ENCODE results near the gene LAMA3. TPM values are rescaled to one million over a fixed set of nuclear protein-coding genes. Genes with fewer than 3 reads are reported as not detected.
"Not testable (repeated sequence)": the region's sequence is repeated elsewhere in the genome, so short reads cannot be mapped to it uniquely, and the experiment has no call there.

Gene LAMA3
- polyA plus RNA-seq, 4 donors, result 1.8 to 2.2 (median 2.1) TPM

GRCh38 chr18:23702606-23703005 lies 13.4 kb downstream of the LAMA3 start:
- no peak for DNase-seq (ENCODE audit: low read depth in 4 of 4, low spot score in 3 of 4)

DNA sequence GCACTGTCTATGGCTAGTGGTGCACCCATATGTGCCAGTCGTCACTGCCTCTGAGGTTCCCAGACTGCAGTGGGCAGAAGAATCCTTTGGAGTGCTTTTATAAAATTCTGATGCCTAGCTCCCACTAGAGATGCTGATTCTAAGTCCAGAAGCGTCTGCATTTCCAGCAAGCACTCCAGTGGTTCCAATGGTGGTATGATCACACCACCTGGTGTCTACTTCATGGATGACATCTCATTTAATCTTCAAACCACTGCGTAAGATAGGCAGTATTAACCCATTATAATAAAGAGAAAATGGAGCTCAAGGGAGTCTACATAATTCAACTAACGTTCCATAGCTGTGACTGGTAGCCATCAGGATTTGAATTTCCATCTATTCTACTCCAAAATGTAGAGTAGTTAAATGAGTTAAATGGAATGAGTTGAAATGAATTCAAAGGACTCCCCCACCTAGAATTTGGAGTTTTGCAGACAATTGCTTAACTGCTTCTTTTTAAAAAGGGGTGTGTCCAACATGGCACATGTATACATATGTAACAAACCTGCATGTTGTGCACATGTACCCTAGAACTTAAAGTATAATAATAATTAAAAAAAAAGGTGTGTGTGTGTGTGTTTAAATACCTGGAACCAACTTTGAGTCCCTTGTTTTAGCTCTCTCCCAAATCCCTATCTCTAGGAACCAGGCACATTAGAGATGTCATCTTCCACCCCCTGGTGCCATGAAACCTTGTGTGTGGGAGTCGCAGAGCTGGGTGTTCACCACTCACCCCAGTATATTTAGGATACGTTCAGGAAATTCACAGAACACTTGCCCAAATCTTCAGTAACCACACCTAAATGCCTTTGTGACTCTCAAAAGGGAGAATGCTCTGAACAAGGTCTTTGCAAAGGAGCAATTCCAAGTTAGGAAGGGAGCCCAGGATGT lies 14.1 kb downstream of the LAMA3 start:
- DNase-seq (ENCODE audit: low read depth in 4 of 4, low spot score in 3 of 4), result no peak

DNA sequence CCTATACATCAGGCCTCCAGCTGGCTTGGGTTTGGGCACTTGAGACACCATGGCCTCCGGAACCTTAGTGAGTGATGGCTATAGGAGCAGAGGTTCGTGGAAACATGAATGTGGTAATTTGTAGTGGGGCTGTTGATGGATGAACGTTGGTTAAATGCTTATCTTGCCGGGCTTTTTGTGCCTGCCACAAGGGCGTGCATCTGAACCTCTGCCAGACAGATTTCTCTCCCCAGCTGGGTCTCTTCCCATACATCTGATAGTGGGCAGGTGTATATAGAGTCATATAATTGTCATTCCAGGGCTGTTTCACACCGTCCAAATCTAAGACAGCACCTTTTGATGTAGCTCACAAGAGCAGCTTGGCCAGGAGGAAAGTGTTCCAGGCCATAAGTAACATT lies 14.7 kb downstream of the LAMA3 start:
- no peak for DNase-seq (ENCODE audit: low read depth in 4 of 4, low spot score in 3 of 4)

GRCh38 chr18:23704806-23705205 lies 15.6 kb downstream of the LAMA3 start:
- DNase-seq (ENCODE audit: low read depth in 4 of 4, low spot score in 3 of 4), result no peak

- DNase-seq (ENCODE audit: low read depth in 4 of 4, low spot score in 3 of 4), result no peak
Measured at GRCh38 chr18:23706971-23707640, 17.9 kb downstream of the LAMA3 start.

- no peak for DNase-seq (ENCODE audit: low read depth in 4 of 4, low spot score in 3 of 4)
Measured at GRCh38 chr18:23710068-23710527, 20.8 kb downstream of the LAMA3 start.

- DNase-seq (ENCODE audit: low read depth in 4 of 4, low spot score in 3 of 4), result no peak
Measured at GRCh38 chr18:23710946-23711345, 21.7 kb downstream of the LAMA3 start.

DNA sequence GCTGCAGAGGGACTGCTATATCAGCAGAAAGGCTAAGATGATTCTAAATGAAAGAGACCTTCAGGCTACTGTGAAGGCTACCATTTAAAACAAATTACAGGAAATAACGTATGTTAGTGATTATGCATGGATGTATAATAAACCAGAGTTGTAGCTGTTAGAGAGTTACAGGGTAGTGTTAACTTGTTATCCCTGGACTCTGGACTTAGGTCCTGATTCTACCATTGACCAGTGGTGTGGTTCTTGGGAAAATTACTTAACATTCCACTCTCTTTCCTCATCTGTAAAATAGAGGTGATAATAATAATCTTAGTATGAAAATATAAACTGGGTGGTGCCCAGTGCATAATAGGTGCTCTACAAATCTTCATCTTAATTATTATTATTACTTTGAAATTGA lies 22.2 kb downstream of the LAMA3 start:
- DNase-seq (ENCODE audit: low read depth in 4 of 4, low spot score in 3 of 4), result no peak

DNA sequence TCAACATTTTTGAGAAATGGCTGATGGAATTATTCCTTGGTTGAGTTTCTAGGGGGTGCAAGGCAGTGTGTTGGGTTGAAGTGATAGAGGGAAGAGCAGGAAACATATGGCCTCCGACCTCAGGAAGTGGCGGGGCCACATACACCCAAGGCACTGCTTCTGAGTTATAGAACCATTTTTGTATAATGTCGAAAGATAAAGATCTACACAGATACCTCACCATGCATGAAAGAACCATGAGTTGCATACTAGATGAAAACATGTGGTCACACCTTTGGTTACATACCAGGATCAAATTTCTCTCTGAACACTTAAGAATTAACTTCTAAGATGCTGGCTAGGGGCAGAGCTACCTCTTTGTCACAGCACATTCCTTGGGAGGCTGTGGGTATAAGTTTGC lies 23.2 kb downstream of the LAMA3 start:
- no peak for DNase-seq (ENCODE audit: low read depth in 4 of 4, low spot score in 3 of 4)

GRCh38 chr18:23714576-23714975 lies 25.3 kb downstream of the LAMA3 start:
- DNase-seq (ENCODE audit: low read depth in 4 of 4, low spot score in 3 of 4), result no peak

GRCh38 chr18:23716079-23716478 lies 26.8 kb downstream of the LAMA3 start:
- DNase-seq (ENCODE audit: low read depth in 4 of 4, low spot score in 3 of 4), result not testable (repeated sequence)

GRCh38 chr18:23716516-23716915 lies 27.3 kb downstream of the LAMA3 start:
- DNase-seq (ENCODE audit: low read depth in 4 of 4, low spot score in 3 of 4), result no peak

DNA sequence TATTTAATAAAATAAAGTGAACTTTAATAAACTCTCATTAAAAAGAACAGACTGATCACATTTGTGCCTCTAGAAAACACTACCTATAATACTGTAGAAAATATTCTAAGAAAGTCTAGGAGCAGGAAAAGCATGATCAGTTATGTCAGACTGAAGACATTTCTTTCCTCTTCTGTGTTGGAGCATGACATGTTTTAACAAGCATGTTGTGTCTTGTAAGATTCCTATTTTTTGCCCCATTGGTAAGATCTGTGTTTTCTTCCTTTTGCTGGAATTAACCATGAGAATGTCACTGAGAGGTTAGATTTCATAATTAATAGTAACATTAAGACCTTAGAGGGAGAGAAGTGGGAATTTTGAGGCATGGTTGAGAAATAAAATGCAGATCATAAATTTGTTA lies 27.7 kb downstream of the LAMA3 start:
- DNase-seq (ENCODE audit: low read depth in 4 of 4, low spot score in 3 of 4), result no peak

GRCh38 chr18:23718243-23718720 lies 29.0 kb downstream of the LAMA3 start:
- no peak for DNase-seq (ENCODE audit: low read depth in 4 of 4, low spot score in 3 of 4)

- DNase-seq (ENCODE audit: low read depth in 4 of 4, low spot score in 3 of 4), result no peak
Measured at GRCh38 chr18:23718731-23719130, 29.5 kb downstream of the LAMA3 start.

- DNase-seq (ENCODE audit: low read depth in 4 of 4, low spot score in 3 of 4), result no peak
Measured at GRCh38 chr18:23719634-23720201, 30.5 kb downstream of the LAMA3 start.

DNA sequence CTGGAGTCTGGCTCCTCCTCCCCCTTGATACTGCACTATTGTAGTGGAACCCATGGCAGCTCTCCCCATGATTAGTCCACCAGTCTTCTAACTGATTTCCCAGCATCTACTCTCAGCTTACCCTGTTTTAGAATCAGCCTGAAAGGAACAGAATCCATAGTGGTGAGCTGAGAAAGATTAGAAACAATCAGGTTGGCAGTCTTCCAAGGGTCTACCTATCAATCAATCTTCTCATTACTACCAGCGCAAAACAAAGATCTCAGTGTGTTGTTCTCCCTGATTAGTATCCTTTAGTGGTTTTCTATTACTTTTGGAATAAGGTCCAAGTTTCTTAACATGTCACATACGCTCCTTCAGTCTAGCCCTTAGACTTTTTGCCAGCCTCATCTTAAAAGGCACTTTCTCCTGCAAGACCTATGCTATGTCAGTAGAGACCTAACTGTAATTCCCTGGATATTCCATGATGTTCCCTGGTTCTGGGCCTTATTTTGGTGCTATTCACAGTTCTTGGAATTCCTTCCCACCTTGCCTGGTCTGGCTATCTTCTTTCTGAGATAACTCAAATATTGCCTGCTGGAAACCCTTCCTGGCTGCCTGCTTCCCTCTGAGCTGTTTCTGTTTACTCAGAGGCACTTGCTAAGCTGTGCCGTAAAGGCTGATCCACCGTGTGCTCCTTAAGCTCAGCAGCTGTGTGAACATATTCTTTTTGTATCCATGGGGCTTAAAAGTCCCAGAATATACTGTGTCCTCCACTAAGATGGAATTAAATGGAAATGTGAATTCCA lies 32.6 kb downstream of the LAMA3 start:
- DNase-seq (ENCODE audit: low read depth in 4 of 4, low spot score in 3 of 4), result no peak

GRCh38 chr18:23722646-23723045 lies 33.4 kb downstream of the LAMA3 start:
- no peak for DNase-seq (ENCODE audit: low read depth in 4 of 4, low spot score in 3 of 4)

GRCh38 chr18:23723121-23723520 lies 33.9 kb downstream of the LAMA3 start:
- no peak for DNase-seq (ENCODE audit: low read depth in 4 of 4, low spot score in 3 of 4)

DNA sequence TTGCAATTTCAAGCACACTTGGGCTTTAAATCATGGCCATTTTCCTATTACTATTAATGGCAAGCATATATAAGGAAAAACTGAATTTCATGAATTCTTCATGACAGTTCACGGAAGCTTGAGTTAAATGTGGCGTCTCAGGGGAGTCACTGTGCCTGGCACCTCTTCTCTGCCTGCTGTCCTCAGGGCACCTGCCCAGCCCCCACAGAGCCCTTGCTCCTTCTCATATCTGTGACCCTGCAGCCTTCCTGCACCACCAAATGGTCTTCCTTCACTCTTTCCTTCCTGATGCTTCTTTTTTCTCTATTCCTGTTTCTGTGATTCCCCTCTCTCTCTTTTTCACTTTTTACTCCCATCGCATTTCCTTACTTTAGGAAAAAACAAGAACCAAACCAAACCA lies 35.4 kb downstream of the LAMA3 start:
- no peak for DNase-seq (ENCODE audit: low read depth in 4 of 4, low spot score in 3 of 4)

DNA sequence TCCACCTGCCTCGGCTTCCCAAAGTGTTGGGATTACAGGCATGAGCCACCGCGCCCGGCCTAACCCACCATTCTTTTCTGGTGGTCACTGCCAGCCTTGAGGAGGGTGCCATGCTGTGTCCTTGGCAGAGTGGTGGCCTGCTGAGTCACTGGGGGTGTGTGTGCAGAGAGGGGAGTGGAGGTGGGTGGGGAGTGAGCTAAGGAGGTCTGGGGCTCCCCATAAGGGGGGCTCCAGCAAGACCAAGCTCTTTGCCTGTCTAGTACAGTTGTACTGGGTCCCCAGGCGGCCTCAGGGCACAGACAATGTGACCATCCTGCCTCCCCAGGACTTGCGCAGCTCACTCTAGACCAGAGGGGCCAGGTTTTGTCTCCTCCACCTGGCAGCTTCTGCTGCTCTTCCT lies 36.1 kb downstream of the LAMA3 start:
- DNase-seq (ENCODE audit: low read depth in 4 of 4, low spot score in 3 of 4), result no peak

All from right renal pelvis (tissue), 4 donors.